Measurements from ENCODE around the gene CBX8. TPM values are rescaled to one million over a fixed set of nuclear protein-coding genes. Genes with fewer than 3 reads are reported as not detected.

The CBX8 gene
- total and polyA plus RNA-seq, 2 of the 13 experiments (the other 11 are each of a cell fraction or from before 2014, with no cell fraction given) = 0.34 to 12.6 TPM

DNA sequence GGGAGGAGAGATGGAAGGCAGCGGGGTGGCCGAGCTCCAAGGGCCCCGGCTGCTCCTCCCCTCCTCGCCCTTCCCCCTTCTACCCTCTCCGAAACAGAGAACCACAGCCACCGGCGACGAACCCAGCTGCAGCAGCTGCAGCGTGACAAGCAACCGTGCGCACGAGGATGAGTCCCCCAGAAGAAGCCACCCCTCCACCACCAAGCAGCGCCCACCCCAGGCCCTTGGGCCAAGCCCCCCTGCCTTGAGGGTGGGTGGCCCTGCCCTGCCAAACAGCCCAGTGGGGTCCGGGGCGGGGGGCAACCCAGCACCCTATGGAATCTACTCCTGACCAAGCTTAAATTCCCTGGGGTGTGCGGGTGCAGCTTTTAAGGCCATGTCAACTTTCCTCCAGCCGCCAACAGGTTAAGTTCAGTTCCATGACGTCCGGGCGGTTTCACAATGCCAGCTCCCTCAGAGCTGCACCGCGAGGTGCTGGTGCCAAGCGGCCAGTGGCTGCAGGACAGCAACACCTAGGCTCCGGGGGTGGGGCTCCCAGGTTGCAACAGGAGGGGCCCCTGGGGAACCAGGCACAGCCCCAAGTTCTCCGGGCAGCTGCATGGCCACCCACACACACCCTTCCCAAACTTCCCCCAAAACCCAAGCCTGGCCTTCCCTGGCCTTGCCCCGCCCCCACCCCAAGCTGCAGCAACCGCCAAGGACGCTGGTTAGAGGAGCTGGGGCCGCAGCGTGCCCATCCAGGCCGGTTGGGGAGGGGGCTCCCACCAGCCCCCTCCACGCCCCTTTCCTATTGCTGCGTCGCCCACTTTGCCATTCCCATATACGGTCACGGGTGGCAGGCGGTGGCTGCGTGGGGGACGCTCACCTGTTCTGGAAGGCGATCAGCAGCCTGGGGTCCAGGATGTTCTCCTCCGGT lies 40.4 kb upstream of the CBX8 start (continued):
- TF ChIP-seq, protein P1, sequence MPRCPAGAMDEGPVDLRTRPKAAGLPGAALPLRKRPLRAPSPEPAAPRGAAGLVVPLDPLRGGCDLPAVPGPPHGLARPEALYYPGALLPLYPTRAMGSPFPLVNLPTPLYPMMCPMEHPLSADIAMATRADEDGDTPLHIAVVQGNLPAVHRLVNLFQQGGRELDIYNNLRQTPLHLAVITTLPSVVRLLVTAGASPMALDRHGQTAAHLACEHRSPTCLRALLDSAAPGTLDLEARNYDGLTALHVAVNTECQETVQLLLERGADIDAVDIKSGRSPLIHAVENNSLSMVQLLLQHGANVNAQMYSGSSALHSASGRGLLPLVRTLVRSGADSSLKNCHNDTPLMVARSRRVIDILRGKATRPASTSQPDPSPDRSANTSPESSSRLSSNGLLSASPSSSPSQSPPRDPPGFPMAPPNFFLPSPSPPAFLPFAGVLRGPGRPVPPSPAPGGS (CRISPR knock-in tag; IDR thresholded peaks at IDR 0.05) = peak; percentile 16; the same call in 1 of the 2 replicates
- TF ChIP-seq ZNF512B (CRISPR knock-in tag; IDR thresholded peaks at IDR 0.05; ENCODE audit: borderline replicate concordance) = no peak
- no peak for TF ChIP-seq MBNL3 (CRISPR knock-in tag; conservative IDR thresholded peaks at IDR 0.05)
- TF ChIP-seq ZNF326 (CRISPR knock-in tag; IDR thresholded peaks at IDR 0.05; ENCODE audit: borderline replicate concordance) = no peak
- TF ChIP-seq ZNF784 (CRISPR knock-in tag; IDR thresholded peaks at IDR 0.05; ENCODE audit: borderline replicate concordance) = no peak
- TF ChIP-seq GMEB1 (CRISPR knock-in tag; IDR thresholded peaks at IDR 0.05; ENCODE audit: borderline replicate concordance) = 0 out of 2 replicates have a peak, but pooled peaks have one; percentile 17
- no peak for TF ChIP-seq MIXL1 (CRISPR knock-in tag; IDR thresholded peaks at IDR 0.05)
- TF ChIP-seq SMAD1 (CRISPR knock-in tag; IDR thresholded peaks at IDR 0.05; ENCODE audit: borderline replicate concordance, low read depth) = no peak
- TF ChIP-seq CAMTA2 (CRISPR knock-in tag; IDR thresholded peaks at IDR 0.05; ENCODE audit: borderline replicate concordance) = no peak
- TF ChIP-seq MIER3 (CRISPR knock-in tag; IDR thresholded peaks at IDR 0.05; ENCODE audit: borderline replicate concordance) = no peak
- no peak for TF ChIP-seq NCOR1 (IDR thresholded peaks at IDR 0.05; ENCODE audit: borderline replicate concordance, low read length)
- TF ChIP-seq SMARCC2 (IDR thresholded peaks at IDR 0.05) = no peak
- TF ChIP-seq ZNF138 (CRISPR knock-in tag; IDR thresholded peaks at IDR 0.05; ENCODE audit: low read depth) = no peak
- no peak for TF ChIP-seq HMG20B (CRISPR knock-in tag; conservative IDR thresholded peaks at IDR 0.05)
- peak; percentile 28; the same call in 1 of the 2 replicates for TF ChIP-seq ZFY (CRISPR knock-in tag; IDR thresholded peaks at IDR 0.05)
- no peak for TF ChIP-seq BCL6 (CRISPR knock-in tag; IDR thresholded peaks at IDR 0.05)
- TF ChIP-seq, protein P2, sequence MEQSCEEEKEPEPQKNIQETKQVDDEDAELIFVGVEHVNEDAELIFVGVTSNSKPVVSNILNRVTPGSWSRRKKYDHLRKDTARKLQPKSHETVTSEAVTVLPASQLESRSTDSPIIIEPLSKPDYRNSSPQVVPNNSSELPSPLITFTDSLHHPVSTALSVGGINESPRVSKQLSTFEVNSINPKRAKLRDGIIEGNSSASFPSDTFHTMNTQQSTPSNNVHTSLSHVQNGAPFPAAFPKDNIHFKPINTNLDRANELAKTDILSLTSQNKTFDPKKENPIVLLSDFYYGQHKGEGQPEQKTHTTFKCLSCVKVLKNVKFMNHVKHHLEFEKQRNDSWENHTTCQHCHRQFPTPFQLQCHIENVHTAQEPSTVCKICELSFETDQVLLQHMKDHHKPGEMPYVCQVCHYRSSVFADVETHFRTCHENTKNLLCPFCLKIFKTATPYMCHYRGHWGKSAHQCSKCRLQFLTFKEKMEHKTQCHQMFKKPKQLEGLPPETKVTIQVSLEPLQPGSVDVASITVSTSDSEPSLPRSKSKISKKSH (CRISPR knock-in tag; IDR thresholded peaks at IDR 0.05; ENCODE audit: borderline replicate concordance) = peak; percentile 70; the same call in 1 of the 2 replicates
- no peak for TF ChIP-seq ZNF253 (CRISPR knock-in tag; IDR thresholded peaks at IDR 0.05; ENCODE audit: borderline replicate concordance)
- TF ChIP-seq ZNF136 (CRISPR knock-in tag; IDR thresholded peaks at IDR 0.05; ENCODE audit: low read depth) = no peak
- no peak for TF ChIP-seq SOX5 (CRISPR knock-in tag; IDR thresholded peaks at IDR 0.05; ENCODE audit: borderline replicate concordance)
- TF ChIP-seq ADNP (CRISPR knock-in tag; IDR thresholded peaks at IDR 0.05) = no peak

Measured in HepG2 (cell line).